Fibroblast of lung (primary cell): Measurements from ENCODE around the gene RPL35A.

Experiments
- EZH2 ChIP-seq: IDR thresholded peaks from 2 replicates; pipeline ENCODE4 v1.5.1; 2012; ENCODE audit warnings: low read length, control low read depth, mild to moderate bottlenecking; ENCODE audit errors: missing control alignments
- TF ChIP-seq, protein P1 (sequence below), 2 donors: IDR thresholded peaks in 1 of 2; conservative IDR thresholded peaks in 1 of 2; 1 replicate in 1 of 2; 2 replicates in 1 of 2; pipeline ENCODE4 v1.5.1; 2011 to 2012; ENCODE audit warnings: low read length in 2 of 2, control low read depth in 1 of 2, inconsistent platforms in 1 of 2, low read depth in 1 of 2, mild to moderate bottlenecking in 1 of 2

DNA sequence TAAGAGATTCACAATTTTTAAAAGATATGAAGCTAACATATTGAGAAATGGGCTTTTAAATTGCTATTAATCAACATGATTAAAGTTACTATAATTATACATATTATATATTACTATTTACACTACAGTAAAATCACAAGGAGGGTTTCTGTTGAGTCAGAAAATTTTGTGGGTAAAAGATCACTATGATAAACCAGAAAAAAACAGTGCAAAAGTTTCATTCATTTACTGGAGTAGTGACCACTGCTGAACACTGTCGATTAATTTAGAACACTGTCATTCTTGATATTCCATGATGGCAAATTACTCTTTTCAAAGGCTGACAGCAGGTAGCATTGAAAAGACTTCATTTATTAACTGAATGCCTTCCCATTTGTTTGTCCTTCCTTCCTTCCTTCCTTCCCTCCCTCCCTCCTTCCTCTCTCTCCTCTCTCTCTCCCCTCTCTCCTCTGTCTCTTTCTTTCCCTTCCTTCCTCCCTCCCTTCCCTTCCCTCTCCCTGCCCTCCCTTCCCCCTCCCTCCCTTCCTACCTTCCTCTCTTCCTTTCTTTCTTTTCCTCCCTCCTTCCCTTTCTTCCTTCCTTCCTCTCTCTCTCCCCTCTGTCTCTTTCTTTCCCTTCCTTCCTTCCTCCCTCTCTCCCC lies 9.1 kb upstream of the RPL35A start:
- TF ChIP-seq, protein P1, sequence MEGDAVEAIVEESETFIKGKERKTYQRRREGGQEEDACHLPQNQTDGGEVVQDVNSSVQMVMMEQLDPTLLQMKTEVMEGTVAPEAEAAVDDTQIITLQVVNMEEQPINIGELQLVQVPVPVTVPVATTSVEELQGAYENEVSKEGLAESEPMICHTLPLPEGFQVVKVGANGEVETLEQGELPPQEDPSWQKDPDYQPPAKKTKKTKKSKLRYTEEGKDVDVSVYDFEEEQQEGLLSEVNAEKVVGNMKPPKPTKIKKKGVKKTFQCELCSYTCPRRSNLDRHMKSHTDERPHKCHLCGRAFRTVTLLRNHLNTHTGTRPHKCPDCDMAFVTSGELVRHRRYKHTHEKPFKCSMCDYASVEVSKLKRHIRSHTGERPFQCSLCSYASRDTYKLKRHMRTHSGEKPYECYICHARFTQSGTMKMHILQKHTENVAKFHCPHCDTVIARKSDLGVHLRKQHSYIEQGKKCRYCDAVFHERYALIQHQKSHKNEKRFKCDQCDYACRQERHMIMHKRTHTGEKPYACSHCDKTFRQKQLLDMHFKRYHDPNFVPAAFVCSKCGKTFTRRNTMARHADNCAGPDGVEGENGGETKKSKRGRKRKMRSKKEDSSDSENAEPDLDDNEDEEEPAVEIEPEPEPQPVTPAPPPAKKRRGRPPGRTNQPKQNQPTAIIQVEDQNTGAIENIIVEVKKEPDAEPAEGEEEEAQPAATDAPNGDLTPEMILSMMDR (conservative IDR thresholded peaks at IDR 0.05 in 1 of 2, IDR thresholded peaks at IDR 0.05 in 1 of 2; ENCODE audit: low read depth in 1 of 2, low read length in 2 of 2) = no peak
- no peak for TF ChIP-seq EZH2
